Esophagus muscularis mucosa (tissue), 4 donors: ENCODE data around the gene ETFA. TPM values are rescaled to one million over a fixed set of nuclear protein-coding genes. Genes with fewer than 3 reads are reported as not detected.

Experiments used
- DNase-seq: peaks from one replicate; pipeline ENCODE4 v3.0.0-alpha.2; 2017; ENCODE audit errors: extremely low spot score
- H3K27ac ChIP-seq, 4 donors: fragments of 200-600 bp; sonication (generic); replicated peaks in 1 of 4; 1 replicate in 3 of 4; 2 replicates in 1 of 4; pipeline ENCODE4 v1.5.1; 2016 to 2019; ENCODE audit warnings: mild to moderate bottlenecking in 1 of 4
- H3K27me3 ChIP-seq, 4 donors: fragments of 200-600 bp; sonication (generic); one replicate each; pipeline versions ENCODE4 v1.5.1 to v1.6.0; 2016 to 2019
- H3K36me3 ChIP-seq, 4 donors: fragments of 200-600 bp; sonication (generic); one replicate each; pipeline ENCODE4 v1.5.1; 2016 to 2019
- H3K4me1 ChIP-seq, 4 donors: fragments of 200-600 bp; sonication (generic); one replicate each; pipeline ENCODE4 v1.5.1; 2016 to 2019
- H3K4me3 ChIP-seq, 4 donors: fragments of 200-600 bp; sonication (generic); 1 replicate in 2 of 4; 2 replicates in 2 of 4; pipeline ENCODE4 v1.5.1; 2016 to 2019; ENCODE audit warnings: mild to moderate bottlenecking in 4 of 4, moderate library complexity in 1 of 4
- H3K9me3 ChIP-seq, 4 donors: fragments of 200-600 bp; sonication (generic); 1 replicate in 3 of 4; 2 replicates in 1 of 4; pipeline ENCODE4 v1.5.1; 2016 to 2019
- EP300 ChIP-seq: sonication (generic); formaldehyde crosslinking; IDR thresholded peaks from one replicate; pipeline ENCODE4 v1.6.1; 2017; ENCODE audit warnings: antibody characterized with exemption
- POLR2A ChIP-seq: fragments of 450-650 bp; IDR thresholded peaks from one replicate; pipeline ENCODE4 v1.6.1; 2017; ENCODE audit warnings: antibody characterized with exemption, moderate library complexity, mild to moderate bottlenecking, low read depth
- POLR2AphosphoS5 ChIP-seq, 2 donors: sonication (generic); formaldehyde crosslinking; IDR thresholded peaks; one replicate each; pipeline ENCODE4 v1.6.1; 2017; ENCODE audit warnings: antibody characterized with exemption in 2 of 2
- WGBS: methylation state at CpG from one replicate; pipeline ENCODE4 v1.1.5; 2018; 5-methylcytosine and 5-hydroxymethylcytosine counted together
- intact Hi-C: fragments of 100-400 bp; cut with DNase I; formaldehyde crosslinking; loops from one replicate; pipeline ENCODE4 v1.15.1; 2023
- total RNA-seq, 4 donors: library from RNA; depleted of rRNA; stranded (reverse); fragments of >200 nt; gene quantifications; one replicate each; pipeline versions ENCODE4 v1.1.0 to v1.2.1, GENCODE V29; 2016
- TF ChIP-seq, protein P1 (sequence below), 3 experiments: fragments of 200-600 bp in 2 of 3; fragments of 450-650 bp in 1 of 3; sonication (generic) in 2 of 3; IDR thresholded peaks; one replicate each; pipeline ENCODE4 v1.5.1; 2017 to 2019; ENCODE audit warnings: antibody characterized with exemption in 3 of 3, mild to moderate bottlenecking in 2 of 3, moderate library complexity in 1 of 3

Gene ETFA
- total RNA-seq, 4 donors from 2014 or later: 98.7 to 137 (median 130) TPM

DNA sequence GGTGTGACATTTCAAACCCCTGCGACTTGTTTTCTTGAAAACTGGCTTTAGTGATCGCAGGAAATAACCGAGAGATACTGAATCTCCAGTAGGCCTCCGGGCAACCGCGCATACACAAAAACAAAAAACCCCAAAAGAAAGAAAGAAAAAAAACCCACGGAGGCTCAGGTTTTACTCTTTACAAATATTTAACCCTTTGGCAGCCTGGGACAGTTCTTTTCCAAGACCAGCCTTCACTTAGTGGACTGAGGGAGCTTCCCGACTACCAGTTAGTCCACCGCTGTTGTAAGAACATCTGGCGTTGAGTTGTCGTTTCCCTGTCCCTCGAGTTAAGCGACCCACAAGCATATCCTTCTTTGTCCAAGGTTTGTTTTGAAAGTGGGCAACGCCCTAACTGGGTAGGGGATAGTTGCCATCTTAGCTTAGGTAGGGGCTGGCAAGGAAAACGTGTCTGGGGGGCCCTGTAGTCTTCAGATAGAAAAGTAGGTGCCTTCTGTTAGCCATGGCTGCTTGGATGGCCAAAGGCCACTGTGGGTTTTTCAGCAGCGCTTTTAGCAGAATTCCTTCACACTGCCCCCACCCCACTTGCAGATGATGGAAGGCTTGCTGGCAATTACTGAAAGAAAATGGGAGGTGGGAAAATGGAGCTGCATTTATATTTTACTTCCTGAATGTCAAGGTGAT, 32.2 kb upstream of the ETFA start:
- Histone ChIP-seq H3K36me3 (peaks cover 0 to 26% (median 11%) of the 10 kb centered on the region in 4 donors), H3K27me3 (peaks cover 0 to 94% (median 17%) of the 10 kb centered on the region in 4 donors), H3K9me3 (no peaks in the 10 kb centered on the region), H3K4me3 (no peak overlapping the region), H3K27ac (no peak overlapping the region), H3K4me1 (peaks cover 56 to 70% (median 69%) of the 10 kb centered on the region in 4 donors)
- TF ChIP-seq EP300 (no peak), POLR2A (no peak), POLR2AphosphoS5 (IDR thresholded peaks at IDR 0.05) (no peak)
- TF ChIP-seq, protein P1, sequence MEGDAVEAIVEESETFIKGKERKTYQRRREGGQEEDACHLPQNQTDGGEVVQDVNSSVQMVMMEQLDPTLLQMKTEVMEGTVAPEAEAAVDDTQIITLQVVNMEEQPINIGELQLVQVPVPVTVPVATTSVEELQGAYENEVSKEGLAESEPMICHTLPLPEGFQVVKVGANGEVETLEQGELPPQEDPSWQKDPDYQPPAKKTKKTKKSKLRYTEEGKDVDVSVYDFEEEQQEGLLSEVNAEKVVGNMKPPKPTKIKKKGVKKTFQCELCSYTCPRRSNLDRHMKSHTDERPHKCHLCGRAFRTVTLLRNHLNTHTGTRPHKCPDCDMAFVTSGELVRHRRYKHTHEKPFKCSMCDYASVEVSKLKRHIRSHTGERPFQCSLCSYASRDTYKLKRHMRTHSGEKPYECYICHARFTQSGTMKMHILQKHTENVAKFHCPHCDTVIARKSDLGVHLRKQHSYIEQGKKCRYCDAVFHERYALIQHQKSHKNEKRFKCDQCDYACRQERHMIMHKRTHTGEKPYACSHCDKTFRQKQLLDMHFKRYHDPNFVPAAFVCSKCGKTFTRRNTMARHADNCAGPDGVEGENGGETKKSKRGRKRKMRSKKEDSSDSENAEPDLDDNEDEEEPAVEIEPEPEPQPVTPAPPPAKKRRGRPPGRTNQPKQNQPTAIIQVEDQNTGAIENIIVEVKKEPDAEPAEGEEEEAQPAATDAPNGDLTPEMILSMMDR (IDR thresholded peaks at IDR 0.05): no peak
- DNase-seq: no peak
- intact Hi-C loops: no loop called here
- WGBS: 70% methylated on average over 16 of the region's 16 CpGs

DNA sequence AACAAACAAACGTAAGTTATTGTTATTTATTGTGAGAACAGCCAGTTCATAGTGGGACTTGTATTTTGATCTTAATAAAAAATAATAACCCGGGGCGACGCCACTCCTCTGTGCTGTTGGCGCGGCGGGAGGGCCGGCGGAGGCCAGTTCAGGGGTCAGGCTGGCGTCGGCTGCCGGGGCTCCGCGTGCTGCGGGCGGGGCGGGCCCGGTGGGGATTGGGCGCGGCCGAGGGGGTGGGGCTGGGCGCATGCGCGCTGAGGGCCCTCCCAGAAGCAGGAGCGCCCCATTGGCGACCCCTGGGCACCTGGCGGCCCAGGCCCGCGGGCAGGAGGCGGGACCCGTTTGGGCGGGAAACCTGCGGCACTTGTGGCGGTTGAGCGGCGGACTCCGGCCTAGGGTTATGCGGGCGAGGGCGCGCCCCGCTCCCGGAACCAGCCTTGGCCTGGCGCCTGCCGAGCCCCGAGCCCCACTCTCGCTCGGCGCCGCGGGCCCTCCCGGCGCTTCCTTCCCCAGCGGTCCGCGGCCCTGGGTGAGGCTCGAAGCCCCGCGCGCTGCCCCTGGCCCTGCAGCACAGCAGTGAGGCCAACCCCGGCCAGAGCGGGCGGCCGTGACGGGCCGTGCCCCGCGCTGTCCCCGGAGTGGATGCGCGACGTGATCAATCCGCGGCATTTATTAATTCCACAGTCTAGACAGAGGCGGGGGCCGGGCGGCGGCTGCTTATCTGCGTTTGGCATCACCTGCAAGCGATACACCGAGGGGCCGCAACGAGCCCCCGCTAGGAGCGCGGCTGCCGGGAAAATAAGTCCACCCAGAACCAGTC, 31.3 kb upstream of the ETFA start:
- TF ChIP-seq EP300 (no peak), POLR2A (no peak), POLR2AphosphoS5 (IDR thresholded peaks at IDR 0.05) (no peak)
- TF ChIP-seq, protein P1 (IDR thresholded peaks at IDR 0.05): no peak
- no peak for DNase-seq
- Histone ChIP-seq H3K27me3 (peaks cover 0 to 99% (median 18%) of the 10 kb centered on the region in 4 donors), H3K9me3 (no peaks in the 10 kb centered on the region), H3K4me1 (peaks cover 62 to 77% (median 76%) of the 10 kb centered on the region in 4 donors), H3K27ac (no peak overlapping the region), H3K36me3 (peaks cover 0 to 26% (median 11%) of the 10 kb centered on the region in 4 donors), H3K4me3 (peak overlapping the region in 1 of 4 donors; percentile 27)
- intact Hi-C loops: no loop called here
- 41% methylated on average over 33 of the region's 87 CpGs for WGBS

DNA sequence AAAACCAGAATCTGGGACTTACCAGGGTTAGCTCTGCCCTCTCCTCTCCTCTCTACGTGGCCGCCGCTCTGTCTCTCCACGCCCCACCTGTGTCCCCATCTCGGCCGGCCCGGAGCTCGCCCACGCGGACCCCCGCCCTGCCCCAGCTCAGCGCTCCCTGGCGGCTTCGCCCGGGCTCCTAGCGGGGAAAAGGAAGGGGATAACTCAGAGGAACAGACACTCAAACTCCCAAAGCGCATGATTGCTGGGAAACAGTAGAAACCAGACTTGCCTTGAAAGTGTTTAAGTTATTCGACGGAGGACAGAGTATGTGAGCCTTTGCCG, 30.8 kb upstream of the ETFA start:
- no peak for DNase-seq
- Histone ChIP-seq H3K4me3 (no peak overlapping the region), H3K27me3 (peaks cover 0 to 99% (median 19%) of the 10 kb centered on the region in 4 donors), H3K4me1 (peaks cover 62 to 77% (median 75%) of the 10 kb centered on the region in 4 donors), H3K9me3 (no peaks in the 10 kb centered on the region), H3K36me3 (peaks cover 0 to 26% (median 11%) of the 10 kb centered on the region in 4 donors), H3K27ac (no peak overlapping the region)
- TF ChIP-seq POLR2A (no peak), POLR2AphosphoS5 (IDR thresholded peaks at IDR 0.05) (no peak), EP300 (no peak)
- WGBS: 45% methylated on average over 20 of the region's 20 CpGs
- intact Hi-C loops: no loop called here

GRCh38 chr15:76341366-76342057, 30.2 kb upstream of the ETFA start:
- H3K27ac ChIP-seq: no peak overlapping the region
- no peak for DNase-seq
- no peak for TF ChIP-seq POLR2AphosphoS5 (IDR thresholded peaks at IDR 0.05)
- no peak for TF ChIP-seq POLR2A
- no peak for TF ChIP-seq EP300
- TF ChIP-seq, protein P1 (IDR thresholded peaks at IDR 0.05): no peak
- intact Hi-C loops: no loop called here
- H3K4me3 ChIP-seq: peak overlapping the region in 1 of 4 donors; percentile 45
- peaks cover 60 to 77% (median 75%) of the 10 kb centered on the region in 4 donors for H3K4me1 ChIP-seq
- WGBS: 79% methylated on average over 37 of the region's 42 CpGs
- no peaks in the 10 kb centered on the region for H3K9me3 ChIP-seq
- peaks cover 0 to 26% (median 11%) of the 10 kb centered on the region in 4 donors for H3K36me3 ChIP-seq
- H3K27me3 ChIP-seq: peaks cover 0 to 99% (median 16%) of the 10 kb centered on the region in 4 donors
